SK-N-MC (cell line): ENCODE data around the gene OR2V2.
"Not testable (repeated sequence)": the region's sequence is repeated elsewhere in the genome, so short reads cannot be mapped to it uniquely, and the experiment has no call there.

ENCODE experiments used
- DNase-seq: peaks from one replicate; pipeline ENCODE4 v3.0.0-alpha.2; 2011; ENCODE audit warnings: low read depth, low spot score
- H3K27ac ChIP-seq: fragments of 200-600 bp; sonication (generic); 2 replicates; pipeline ENCODE4 v1.5.1; 2016; ENCODE audit warnings: mixed run types
- H3K36me3 ChIP-seq: fragments of 200-600 bp; sonication (generic); 2 replicates; pipeline ENCODE4 v1.6.1; 2017; ENCODE audit warnings: antibody characterized with exemption, low read length, mixed read lengths; ENCODE audit not compliant: insufficient read depth
- H3K4me3 ChIP-seq: fragments of 200-600 bp; sonication (generic); 2 replicates; pipeline ENCODE4 v1.5.1; 2016
- H3K9ac ChIP-seq: fragments of 200-600 bp; sonication (generic); 2 replicates; pipeline ENCODE4 v1.8.0; 2017; ENCODE audit warnings: mixed run types, mixed read lengths; ENCODE audit not compliant: insufficient read length
- H3K9me3 ChIP-seq: fragments of 200-600 bp; sonication (generic); 2 replicates; pipeline ENCODE4 v1.6.1; 2017; ENCODE audit warnings: low read depth, mild to moderate bottlenecking, antibody characterized with exemption, low read length, moderate library complexity, mixed read lengths
- EZH2 ChIP-seq: fragments of 200-600 bp; sonication (generic); IDR thresholded peaks from one replicate; pipeline ENCODE4 v1.6.1; 2017; ENCODE audit warnings: antibody characterized with exemption
- FOXP2 ChIP-seq: optimal IDR thresholded peaks from 2 replicates; pipeline ENCODE3; 2011; ENCODE audit warnings: mild to moderate bottlenecking, moderate library complexity; ENCODE audit not compliant: insufficient read depth; ENCODE audit errors: extremely low read length, control extremely low read depth
- POLR2AphosphoS5 ChIP-seq: IDR thresholded peaks from 2 replicates; pipeline ENCODE4 v1.6.1; 2012; ENCODE audit warnings: mild to moderate bottlenecking, low read depth, low read length, borderline replicate concordance

The OR2V2 gene

GRCh38 chr5:181146927-181147636 is at the start of gene OR2V2:
TSS of gene OR2V2 (plus strand) at chr5:181147586. CDS start at chr5:181154943, 7,357 bp downstream.
- H3K36me3 ChIP-seq, H3K9me3 ChIP-seq, H3K9ac ChIP-seq, DNase-seq, H3K27ac ChIP-seq, H3K4me3 ChIP-seq: not testable (repeated sequence)

GRCh38 chr5:181097759-181098491 is 49.5 kb upstream of the OR2V2 start:
- not testable (repeated sequence) for DNase-seq, H3K4me3 ChIP-seq, H3K9ac ChIP-seq, H3K36me3 ChIP-seq, H3K27ac ChIP-seq, H3K9me3 ChIP-seq

GRCh38 chr5:181098762-181099601 is 48.4 kb upstream of the OR2V2 start:
- Histone ChIP-seq H3K27ac (no peak overlapping the region), H3K4me3 (no peak overlapping the region), H3K9me3 (no peaks in the 10 kb centered on the region), H3K36me3 (no peaks in the 10 kb centered on the region), H3K9ac (no peak overlapping the region)
- no peak for TF ChIP-seq EZH2
- TF ChIP-seq FOXP2 = no peak
- no peak for TF ChIP-seq POLR2AphosphoS5
- no peak for DNase-seq

GRCh38 chr5:181099602-181100086 is 47.7 kb upstream of the OR2V2 start:
- Histone ChIP-seq H3K9ac (no peak overlapping the region), H3K4me3 (no peak overlapping the region), H3K36me3 (no peaks in the 10 kb centered on the region), H3K9me3 (no peaks in the 10 kb centered on the region), H3K27ac (no peak overlapping the region)
- TF ChIP-seq POLR2AphosphoS5 = no peak
- no peak for TF ChIP-seq FOXP2
- TF ChIP-seq EZH2 = no peak
- DNase-seq = no peak

- TF ChIP-seq FOXP2 = no peak
- no peak for TF ChIP-seq POLR2AphosphoS5
- TF ChIP-seq EZH2 = no peak
- Histone ChIP-seq H3K9ac (no peak overlapping the region), H3K27ac (no peak overlapping the region), H3K9me3 (no peaks in the 10 kb centered on the region), H3K36me3 (no peaks in the 10 kb centered on the region), H3K4me3 (no peak overlapping the region)
- no peak for DNase-seq
Observed at GRCh38 chr5:181100121-181100875, 47.1 kb upstream of the OR2V2 start.

- not testable (repeated sequence) for H3K9me3 ChIP-seq, H3K4me3 ChIP-seq, H3K27ac ChIP-seq, H3K36me3 ChIP-seq, DNase-seq, H3K9ac ChIP-seq
Observed at GRCh38 chr5:181101030-181101641, 46.2 kb upstream of the OR2V2 start.

- not testable (repeated sequence) for H3K27ac ChIP-seq, H3K4me3 ChIP-seq, H3K9me3 ChIP-seq, H3K36me3 ChIP-seq, H3K9ac ChIP-seq, DNase-seq
Observed at GRCh38 chr5:181101930-181102674, 45.3 kb upstream of the OR2V2 start.

GRCh38 chr5:181104259-181104568 is 43.2 kb upstream of the OR2V2 start:
- not testable (repeated sequence) for DNase-seq, H3K4me3 ChIP-seq, H3K9me3 ChIP-seq, H3K27ac ChIP-seq, H3K36me3 ChIP-seq, H3K9ac ChIP-seq

- H3K36me3 ChIP-seq, H3K9ac ChIP-seq, H3K4me3 ChIP-seq, H3K27ac ChIP-seq, H3K9me3 ChIP-seq, DNase-seq: not testable (repeated sequence)
Observed at GRCh38 chr5:181104606-181105390, 42.6 kb upstream of the OR2V2 start.
